Activated T-helper 17 cell treated with anti-CD3 and anti-CD28 coated beads, Interleukin-2, amount 50 U/mL, for 72 hours (primary cell): ENCODE results near the gene CROCC2. TPM values are rescaled to one million over a fixed set of nuclear protein-coding genes. Genes with fewer than 3 reads are reported as not detected.
"Not testable (repeated sequence)": the region's sequence is repeated elsewhere in the genome, so short reads cannot be mapped to it uniquely, and the experiment has no call there.

Source experiments
- ATAC-seq: fragments of 150-1000 bp; cut with Tn5 transposase; replicated peaks from 2 replicates; pipeline ENCODE4 v1.10.0; 2021; ENCODE audit warnings: mild to moderate bottlenecking, moderate library complexity
- H3K27ac Mint-ChIP-seq: one replicate; pipeline ENCODE4 v1.8.0; 2022; ENCODE audit warnings: mixed read lengths
- H3K27me3 Mint-ChIP-seq: one replicate; pipeline ENCODE4 v1.8.0; 2022; ENCODE audit warnings: mixed read lengths
- H3K36me3 Mint-ChIP-seq: one replicate; pipeline ENCODE4 v1.8.0; 2022; ENCODE audit warnings: low read depth, mild to moderate bottlenecking, mixed read lengths
- H3K4me1 Mint-ChIP-seq: one replicate; pipeline ENCODE4 v1.8.0; 2022; ENCODE audit warnings: mixed read lengths
- H3K4me3 Mint-ChIP-seq: one replicate; pipeline ENCODE4 v1.8.0; 2022; ENCODE audit warnings: mild to moderate bottlenecking, mixed read lengths
- H3K9me3 Mint-ChIP-seq: one replicate; pipeline ENCODE4 v1.8.0; 2022; ENCODE audit warnings: mixed read lengths
- total RNA-seq, 2 donors: library from RNA; stranded (reverse); gene quantifications; one replicate each; pipeline ENCODE4 v1.2.3, GENCODE V29; 2022

The CROCC2 gene
- total RNA-seq, 2 donors from 2014 or later = not detected

GRCh38 chr2:240972201-240972600, 66.1 kb downstream of the CROCC2 start:
- H3K9me3 Mint-ChIP-seq = no peaks in the 10 kb centered on the region
- no peak overlapping the region for H3K4me3 Mint-ChIP-seq
- peaks cover 10% of the 10 kb centered on the region for H3K27me3 Mint-ChIP-seq
- ATAC-seq = no peak
- peaks cover 10% of the 10 kb centered on the region for H3K4me1 Mint-ChIP-seq
- H3K27ac Mint-ChIP-seq = no peak overlapping the region
- H3K36me3 Mint-ChIP-seq = no peaks in the 10 kb centered on the region

GRCh38 chr2:240972636-240973521, 66.7 kb downstream of the CROCC2 start:
- H3K4me3 Mint-ChIP-seq = no peak overlapping the region

GRCh38 chr2:240974771-240975572, 68.8 kb downstream of the CROCC2 start:
- Mint-ChIP-seq H3K27ac (peak overlapping the region; percentile 74), H3K36me3 (no peaks in the 10 kb centered on the region), H3K9me3 (no peaks in the 10 kb centered on the region), H3K4me1 (peaks cover 10% of the 10 kb centered on the region), H3K27me3 (peaks cover 10% of the 10 kb centered on the region), H3K4me3 (peak overlapping the region; percentile 36)
- ATAC-seq = peak; percentile 80

More at GRCh38 chr2:240972636-240973521, 66.7 kb downstream of the CROCC2 start:
- Mint-ChIP-seq H3K36me3 (no peaks in the 10 kb centered on the region), H3K27ac (no peak overlapping the region), H3K4me1 (peaks cover 10% of the 10 kb centered on the region), H3K9me3 (no peaks in the 10 kb centered on the region), H3K27me3 (peaks cover 10% of the 10 kb centered on the region)
- no peak for ATAC-seq

- peaks cover 10% of the 10 kb centered on the region for H3K4me1 Mint-ChIP-seq
- not testable (repeated sequence) for ATAC-seq, H3K27me3 Mint-ChIP-seq, H3K27ac Mint-ChIP-seq, H3K36me3 Mint-ChIP-seq, H3K4me3 Mint-ChIP-seq, H3K9me3 Mint-ChIP-seq
These were observed 69.8 kb downstream of the CROCC2 start for GRCh38 chr2:240975903-240976302.

- H3K9me3 Mint-ChIP-seq = no peaks in the 10 kb centered on the region
- no peaks in the 10 kb centered on the region for H3K27me3 Mint-ChIP-seq
- no peak for ATAC-seq
- H3K4me1 Mint-ChIP-seq = no peaks in the 10 kb centered on the region
- no peak overlapping the region for H3K4me3 Mint-ChIP-seq
- H3K36me3 Mint-ChIP-seq = no peaks in the 10 kb centered on the region
- no peak overlapping the region for H3K27ac Mint-ChIP-seq
These were observed 75.1 kb downstream of the CROCC2 start for GRCh38 chr2:240981280-240981679.

GRCh38 chr2:240981871-240982800, 76.0 kb downstream of the CROCC2 start:
- Mint-ChIP-seq H3K36me3 (no peaks in the 10 kb centered on the region), H3K27ac (no peak overlapping the region), H3K4me3 (no peak overlapping the region), H3K4me1 (no peaks in the 10 kb centered on the region), H3K27me3 (no peaks in the 10 kb centered on the region), H3K9me3 (no peaks in the 10 kb centered on the region)
- ATAC-seq = no peak

GRCh38 chr2:240982821-240983281, 76.7 kb downstream of the CROCC2 start:
- H3K4me1 Mint-ChIP-seq = no peaks in the 10 kb centered on the region
- no peaks in the 10 kb centered on the region for H3K9me3 Mint-ChIP-seq
- H3K27ac Mint-ChIP-seq = no peak overlapping the region
- H3K36me3 Mint-ChIP-seq = no peaks in the 10 kb centered on the region
- no peak for ATAC-seq
- no peak overlapping the region for H3K4me3 Mint-ChIP-seq
- no peaks in the 10 kb centered on the region for H3K27me3 Mint-ChIP-seq

- H3K4me3 Mint-ChIP-seq = no peak overlapping the region
- peak; percentile 67 for ATAC-seq
- H3K27ac Mint-ChIP-seq = no peak overlapping the region
- H3K27me3 Mint-ChIP-seq = no peaks in the 10 kb centered on the region
- no peaks in the 10 kb centered on the region for H3K36me3 Mint-ChIP-seq
- H3K4me1 Mint-ChIP-seq = no peaks in the 10 kb centered on the region
- no peaks in the 10 kb centered on the region for H3K9me3 Mint-ChIP-seq
These were observed 77.3 kb downstream of the CROCC2 start for GRCh38 chr2:240983361-240983995.

- no peak for ATAC-seq
- H3K4me1 Mint-ChIP-seq = no peaks in the 10 kb centered on the region
- no peaks in the 10 kb centered on the region for H3K36me3 Mint-ChIP-seq
- H3K9me3 Mint-ChIP-seq = no peaks in the 10 kb centered on the region
- no peaks in the 10 kb centered on the region for H3K27me3 Mint-ChIP-seq
- no peak overlapping the region for H3K4me3 Mint-ChIP-seq
- no peak overlapping the region for H3K27ac Mint-ChIP-seq
These were observed 77.9 kb downstream of the CROCC2 start for GRCh38 chr2:240983996-240984498.

- ATAC-seq = no peak
- Mint-ChIP-seq H3K4me1 (no peaks in the 10 kb centered on the region), H3K27ac (no peak overlapping the region), H3K4me3 (no peak overlapping the region), H3K27me3 (no peaks in the 10 kb centered on the region), H3K36me3 (no peaks in the 10 kb centered on the region), H3K9me3 (no peaks in the 10 kb centered on the region)
These were observed 80.0 kb downstream of the CROCC2 start for GRCh38 chr2:240985881-240986786.

GRCh38 chr2:240986787-240987411, 80.8 kb downstream of the CROCC2 start:
- H3K27me3 Mint-ChIP-seq = no peaks in the 10 kb centered on the region
- ATAC-seq = no peak
- no peaks in the 10 kb centered on the region for H3K4me1 Mint-ChIP-seq
- H3K36me3 Mint-ChIP-seq = no peaks in the 10 kb centered on the region
- no peak overlapping the region for H3K27ac Mint-ChIP-seq
- no peaks in the 10 kb centered on the region for H3K9me3 Mint-ChIP-seq
- no peak overlapping the region for H3K4me3 Mint-ChIP-seq

GRCh38 chr2:240987588-240987987, 81.5 kb downstream of the CROCC2 start:
- H3K4me3 Mint-ChIP-seq = no peak overlapping the region
- H3K9me3 Mint-ChIP-seq = no peaks in the 10 kb centered on the region
- no peaks in the 10 kb centered on the region for H3K4me1 Mint-ChIP-seq
- H3K27ac Mint-ChIP-seq = no peak overlapping the region
- no peak for ATAC-seq
- H3K27me3 Mint-ChIP-seq = no peaks in the 10 kb centered on the region
- no peaks in the 10 kb centered on the region for H3K36me3 Mint-ChIP-seq
